ENCODE results near the gene GALNS.

GALNS gene

GRCh38 chr16:88767546-88768070 lies 89.1 kb downstream of the GALNS start:
- H3K4me3 ChIP-seq (ENCODE audit: low read length) = no peak overlapping the region
- TF ChIP-seq ZNF274 (IDR thresholded peaks at IDR 0.05; ENCODE audit: low read depth, low read length) = no peak

DNA sequence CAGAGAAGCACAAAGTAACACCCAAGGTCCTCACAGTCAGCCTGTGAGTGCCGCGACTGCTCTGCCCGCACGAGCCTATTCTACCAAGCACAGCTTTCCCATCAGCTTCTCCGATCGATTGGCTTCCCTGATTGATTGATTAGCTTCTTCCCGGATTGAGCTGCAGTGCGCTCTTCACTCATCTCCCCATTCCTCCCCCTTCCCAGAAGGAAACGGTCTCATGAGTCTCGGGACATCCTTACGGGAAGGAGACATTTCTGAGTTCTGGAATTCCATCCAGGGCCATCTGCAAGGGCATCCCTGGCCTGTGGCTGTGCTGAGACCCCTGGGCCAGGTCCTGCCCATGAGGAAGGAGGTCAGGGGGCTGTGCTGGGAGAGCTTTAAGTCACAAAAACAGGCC lies 89.8 kb downstream of the GALNS start:
- no peak overlapping the region for H3K4me3 ChIP-seq (ENCODE audit: low read length)
- TF ChIP-seq ZNF274 (IDR thresholded peaks at IDR 0.05; ENCODE audit: low read depth, low read length) = no peak

DNA sequence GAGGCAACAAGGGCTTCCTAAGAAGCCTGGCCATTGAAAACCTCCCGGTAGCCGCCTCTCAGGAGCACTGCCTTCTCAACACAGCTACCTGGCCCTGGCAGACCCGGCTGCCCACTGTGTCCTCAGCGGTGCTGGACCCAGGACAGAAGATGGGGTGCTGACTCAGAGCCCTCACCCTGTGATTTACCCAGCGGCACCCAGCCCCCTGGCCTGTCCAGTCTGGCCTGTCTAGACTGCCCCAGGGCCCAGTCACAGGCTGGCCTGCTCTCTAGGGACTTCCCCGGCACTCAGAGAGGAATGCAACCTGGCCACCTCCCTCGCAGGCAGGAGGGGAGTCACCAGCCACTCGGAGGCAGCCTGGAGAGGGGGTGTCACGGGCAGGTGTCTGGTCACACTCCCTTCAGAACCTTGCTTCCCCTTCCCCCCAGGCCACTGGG lies 91.8 kb downstream of the GALNS start:
- TF ChIP-seq ZNF274 (IDR thresholded peaks at IDR 0.05; ENCODE audit: low read depth, low read length) = no peak
- no peak overlapping the region for H3K4me3 ChIP-seq (ENCODE audit: low read length)

DNA sequence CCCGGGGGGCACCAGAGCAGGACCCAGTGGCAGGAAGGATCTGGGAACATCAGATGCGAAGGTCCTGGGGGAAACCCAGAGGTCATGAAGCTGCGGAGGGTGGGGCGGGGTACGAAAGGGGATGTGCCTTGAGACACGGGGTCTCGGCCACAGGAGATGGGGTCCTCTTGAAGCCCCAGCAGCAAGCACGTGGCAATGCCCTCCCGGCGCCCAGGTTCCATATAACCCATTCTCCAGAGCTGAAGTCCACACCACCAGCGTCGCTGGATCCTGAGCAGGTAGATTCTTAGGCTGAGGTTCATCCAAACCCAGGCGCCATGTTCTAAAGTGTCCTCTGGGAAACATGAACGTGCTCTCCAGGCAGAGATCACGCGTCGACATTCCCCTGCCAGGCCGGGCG lies 92.7 kb downstream of the GALNS start:
- no peak overlapping the region for H3K4me3 ChIP-seq (ENCODE audit: low read length)
- TF ChIP-seq ZNF274 (IDR thresholded peaks at IDR 0.05; ENCODE audit: low read depth, low read length) = no peak

Measured in GM08714 (cell line).